ENCODE measurements around the gene SSTR4. TPM values are rescaled to one million over a fixed set of nuclear protein-coding genes. Genes with fewer than 3 reads are reported as not detected.
"Not testable (repeated sequence)": the region's sequence is repeated elsewhere in the genome, so short reads cannot be mapped to it uniquely, and the experiment has no call there.

The SSTR4 gene
- total RNA-seq, 5 donors from 2014 or later (not counting 1 experiment from before 2014, with no cell fraction given) = not detected

- Mint-ChIP-seq H3K4me3 (no peak overlapping the region), H3K36me3 (no peaks in the 10 kb centered on the region), H3K9me3 (no peaks in the 10 kb centered on the region), H3K4me1 (no peaks in the 10 kb centered on the region), H3K27me3 (no peaks in the 10 kb centered on the region), H3K27ac (no peak overlapping the region)
- H3K27me3 ChIP-seq (replicated peaks in 1 of 2; ENCODE audit: control insufficient read depth in 2 of 2, extremely low read depth in 1 of 2, insufficient read depth in 2 of 2, low read length in 1 of 2) = no peaks in the 10 kb centered on the region
- H3K4me1 ChIP-seq (ENCODE audit: control insufficient read depth in 1 of 2, extremely low read depth in 1 of 2, insufficient read depth in 2 of 2, low read length in 2 of 2) = no peaks in the 10 kb centered on the region
- H3K36me3 ChIP-seq (ENCODE audit: control insufficient read depth in 2 of 2, extremely low read depth in 1 of 2, insufficient read depth in 1 of 2, low read length in 1 of 2) = no peaks in the 10 kb centered on the region
- POLR2A ChIA-PET = no interaction called here
- ATAC-seq (replicated peaks in 1 of 4) (no peak), DNase-seq (no peak)
- no CpG with 5 or more reads among the region's 1 CpG for WGBS (ENCODE audit: insufficient coverage)
- no peaks in the 10 kb centered on the region for H3K9me3 ChIP-seq
- CTCF ChIA-PET = no interaction called here
- no peak overlapping the region for H3K4me3 ChIP-seq (ENCODE audit: control insufficient read depth in 1 of 2, extremely low read depth in 1 of 2, low read length in 1 of 2)
- H3K27ac ChIP-seq (ENCODE audit: low read length) = no peak overlapping the region
These were observed 13.6 kb upstream of the SSTR4 start for GRCh38 chr20:23021541-23021940.

DNA sequence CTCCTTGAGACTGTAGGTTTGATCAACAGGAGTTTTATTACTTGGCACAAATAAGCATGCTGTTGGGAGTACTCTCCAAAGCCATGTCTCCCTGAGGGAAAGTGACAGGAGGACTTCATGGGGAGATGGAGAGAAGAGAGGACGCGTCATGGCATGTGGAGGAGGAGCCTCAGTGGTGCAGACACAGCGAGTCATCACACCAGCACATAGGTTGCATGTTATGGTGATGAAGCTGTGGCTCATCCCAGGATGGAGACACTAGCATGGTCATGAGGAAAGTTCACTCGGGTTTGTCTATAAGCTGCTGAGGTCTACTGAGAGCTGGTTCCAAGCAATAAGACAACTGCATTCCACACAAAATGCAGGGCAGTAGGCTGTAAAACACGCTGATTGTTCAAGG lies 13.2 kb upstream of the SSTR4 start:
- WGBS (ENCODE audit: insufficient coverage) = 65% methylated on average over 4 of the region's 5 CpGs
- H3K27me3 Mint-ChIP-seq = no peaks in the 10 kb centered on the region

GRCh38 chr20:23022849-23023248 lies 12.3 kb upstream of the SSTR4 start:
- Mint-ChIP-seq H3K4me3 (no peak overlapping the region), H3K36me3 (no peaks in the 10 kb centered on the region), H3K27me3 (no peaks in the 10 kb centered on the region), H3K4me1 (no peaks in the 10 kb centered on the region), H3K27ac (no peak overlapping the region), H3K9me3 (no peaks in the 10 kb centered on the region)
- Histone ChIP-seq H3K9me3 (no peaks in the 10 kb centered on the region), H3K27me3 (replicated peaks in 1 of 2; ENCODE audit: control insufficient read depth in 2 of 2, extremely low read depth in 1 of 2, insufficient read depth in 2 of 2, low read length in 1 of 2) (no peaks in the 10 kb centered on the region), H3K4me1 (ENCODE audit: control insufficient read depth in 1 of 2, extremely low read depth in 1 of 2, insufficient read depth in 2 of 2, low read length in 2 of 2) (no peaks in the 10 kb centered on the region), H3K27ac (ENCODE audit: low read length) (no peak overlapping the region), H3K4me3 (ENCODE audit: control insufficient read depth in 1 of 2, extremely low read depth in 1 of 2, low read length in 1 of 2) (no peak overlapping the region), H3K36me3 (ENCODE audit: control insufficient read depth in 2 of 2, extremely low read depth in 1 of 2, insufficient read depth in 1 of 2, low read length in 1 of 2) (no peaks in the 10 kb centered on the region)
- ATAC-seq (replicated peaks in 1 of 4) = no peak
- no peak for DNase-seq
- POLR2A ChIA-PET = no interaction called here
- CTCF ChIA-PET = no interaction called here
- 92% methylated on average over 2 of the region's 4 CpGs for WGBS (ENCODE audit: insufficient coverage)

More for the DNA sequence above, 13.2 kb upstream of the SSTR4 start:
- Mint-ChIP-seq H3K9me3 (no peaks in the 10 kb centered on the region), H3K4me3 (no peak overlapping the region), H3K27ac (no peak overlapping the region), H3K36me3 (no peaks in the 10 kb centered on the region), H3K4me1 (no peaks in the 10 kb centered on the region)
- ChIA-PET POLR2A (no interaction called here), CTCF (no interaction called here)
- Histone ChIP-seq H3K9me3 (no peaks in the 10 kb centered on the region), H3K4me1 (ENCODE audit: control insufficient read depth in 1 of 2, extremely low read depth in 1 of 2, insufficient read depth in 2 of 2, low read length in 2 of 2) (no peaks in the 10 kb centered on the region), H3K27ac (ENCODE audit: low read length) (no peak overlapping the region), H3K27me3 (replicated peaks in 1 of 2; ENCODE audit: control insufficient read depth in 2 of 2, extremely low read depth in 1 of 2, insufficient read depth in 2 of 2, low read length in 1 of 2) (no peaks in the 10 kb centered on the region), H3K4me3 (ENCODE audit: control insufficient read depth in 1 of 2, extremely low read depth in 1 of 2, low read length in 1 of 2) (no peak overlapping the region), H3K36me3 (ENCODE audit: control insufficient read depth in 2 of 2, extremely low read depth in 1 of 2, insufficient read depth in 1 of 2, low read length in 1 of 2) (no peaks in the 10 kb centered on the region)
- no peak for ATAC-seq (replicated peaks in 1 of 4)
- DNase-seq = no peak

DNA sequence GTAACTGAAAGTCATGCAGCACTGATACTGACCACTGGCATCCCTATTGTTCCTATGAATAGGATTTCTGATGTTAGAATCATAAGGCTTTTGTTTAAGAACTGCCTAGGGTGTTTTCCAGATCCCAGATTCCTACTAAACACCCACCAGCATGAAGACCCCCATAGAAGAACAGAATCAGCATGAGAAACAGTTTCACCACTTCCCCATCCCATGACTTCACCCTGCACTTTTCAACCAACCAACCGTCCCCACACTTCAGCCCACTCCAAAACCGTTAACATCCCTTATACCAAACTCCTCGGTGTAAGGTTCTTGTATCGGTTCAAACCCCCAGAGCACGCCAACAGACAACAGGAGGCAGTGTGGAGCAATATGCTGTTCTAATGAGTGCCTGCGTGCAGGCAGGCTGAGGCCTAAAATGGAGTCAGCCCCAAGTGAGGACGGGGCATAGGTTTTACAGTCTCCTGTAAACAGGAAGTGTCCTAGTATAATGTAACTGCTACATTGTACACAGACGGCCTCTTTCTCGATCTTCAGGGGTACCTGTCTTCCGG lies 11.4 kb upstream of the SSTR4 start:
- no peak for ATAC-seq (replicated peaks in 1 of 4)
- Histone ChIP-seq H3K36me3 (ENCODE audit: control insufficient read depth in 2 of 2, extremely low read depth in 1 of 2, insufficient read depth in 1 of 2, low read length in 1 of 2) (no peaks in the 10 kb centered on the region), H3K4me3 (ENCODE audit: control insufficient read depth in 1 of 2, extremely low read depth in 1 of 2, low read length in 1 of 2) (no peak overlapping the region), H3K27me3 (replicated peaks in 1 of 2; ENCODE audit: control insufficient read depth in 2 of 2, extremely low read depth in 1 of 2, insufficient read depth in 2 of 2, low read length in 1 of 2) (no peaks in the 10 kb centered on the region), H3K9me3 (no peaks in the 10 kb centered on the region), H3K27ac (ENCODE audit: low read length) (no peak overlapping the region), H3K4me1 (ENCODE audit: control insufficient read depth in 1 of 2, extremely low read depth in 1 of 2, insufficient read depth in 2 of 2, low read length in 2 of 2) (no peaks in the 10 kb centered on the region)
- H3K36me3 Mint-ChIP-seq = no peaks in the 10 kb centered on the region
- no peak for DNase-seq
- 91% methylated on average over 4 of the region's 10 CpGs for WGBS (ENCODE audit: insufficient coverage)
- H3K9me3 Mint-ChIP-seq = no peaks in the 10 kb centered on the region
- no peaks in the 10 kb centered on the region for H3K4me1 Mint-ChIP-seq
- H3K27me3 Mint-ChIP-seq = no peaks in the 10 kb centered on the region
- ChIA-PET CTCF (no interaction called here), POLR2A (no interaction called here)
- no peak overlapping the region for H3K4me3 Mint-ChIP-seq
- H3K27ac Mint-ChIP-seq = no peak overlapping the region

- Histone ChIP-seq H3K4me3 (ENCODE audit: control insufficient read depth in 1 of 2, extremely low read depth in 1 of 2, low read length in 1 of 2) (no peak overlapping the region), H3K36me3 (ENCODE audit: control insufficient read depth in 2 of 2, extremely low read depth in 1 of 2, insufficient read depth in 1 of 2, low read length in 1 of 2) (no peaks in the 10 kb centered on the region), H3K27ac (ENCODE audit: low read length) (no peak overlapping the region), H3K4me1 (ENCODE audit: control insufficient read depth in 1 of 2, extremely low read depth in 1 of 2, insufficient read depth in 2 of 2, low read length in 2 of 2) (no peaks in the 10 kb centered on the region), H3K27me3 (replicated peaks in 1 of 2; ENCODE audit: control insufficient read depth in 2 of 2, extremely low read depth in 1 of 2, insufficient read depth in 2 of 2, low read length in 1 of 2) (no peaks in the 10 kb centered on the region), H3K9me3 (no peaks in the 10 kb centered on the region)
- ChIA-PET CTCF (no interaction called here), POLR2A (no interaction called here)
- Mint-ChIP-seq H3K4me3 (no peak overlapping the region), H3K27me3 (no peaks in the 10 kb centered on the region), H3K9me3 (no peaks in the 10 kb centered on the region), H3K4me1 (no peaks in the 10 kb centered on the region), H3K27ac (no peak overlapping the region), H3K36me3 (no peaks in the 10 kb centered on the region)
- DNase-seq = no peak
- no CpG with 5 or more reads among the region's 3 CpGs for WGBS (ENCODE audit: insufficient coverage)
- no peak for ATAC-seq (replicated peaks in 1 of 4)
These were observed 10.4 kb upstream of the SSTR4 start for GRCh38 chr20:23024701-23025100.

DNA sequence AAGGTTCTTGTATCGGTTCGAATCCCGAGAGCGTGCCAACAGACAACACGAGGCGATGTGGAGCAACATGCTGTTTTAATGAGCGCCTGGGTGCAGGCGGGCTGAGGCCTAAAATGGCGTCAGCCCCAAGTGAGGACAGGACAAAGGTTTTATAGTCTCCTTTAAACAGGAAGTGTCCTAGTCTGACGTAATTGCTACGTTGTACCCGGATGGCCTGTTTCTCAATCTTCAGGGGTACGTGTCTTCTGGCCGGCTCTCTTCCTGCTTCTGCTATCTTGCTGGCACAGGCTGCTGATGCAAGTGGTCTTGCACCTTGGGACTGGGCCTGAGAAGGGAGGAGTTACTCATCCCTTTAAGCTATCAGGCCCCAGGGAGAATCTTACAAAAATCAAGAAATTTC lies 9.6 kb upstream of the SSTR4 start:
- CTCF ChIA-PET; H3K27ac Mint-ChIP-seq; POLR2A ChIA-PET; H3K4me3 ChIP-seq (ENCODE audit: control insufficient read depth in 1 of 2, extremely low read depth in 1 of 2, low read length in 1 of 2); H3K4me3 Mint-ChIP-seq; H3K9me3 ChIP-seq; H3K9me3 Mint-ChIP-seq; H3K27me3 ChIP-seq (replicated peaks in 1 of 2; ENCODE audit: control insufficient read depth in 2 of 2, extremely low read depth in 1 of 2, insufficient read depth in 2 of 2, low read length in 1 of 2); H3K36me3 ChIP-seq (ENCODE audit: control insufficient read depth in 2 of 2, extremely low read depth in 1 of 2, insufficient read depth in 1 of 2, low read length in 1 of 2); H3K27ac ChIP-seq (ENCODE audit: low read length); ATAC-seq (replicated peaks in 1 of 4); H3K4me1 Mint-ChIP-seq; H3K36me3 Mint-ChIP-seq; H3K27me3 Mint-ChIP-seq; H3K4me1 ChIP-seq (ENCODE audit: control insufficient read depth in 1 of 2, extremely low read depth in 1 of 2, insufficient read depth in 2 of 2, low read length in 2 of 2): not testable (repeated sequence)
- DNase-seq = peak in 1 of 35 experiments; percentile 20
- WGBS (ENCODE audit: insufficient coverage) = 82% methylated on average over 11 of the region's 14 CpGs

- 27% methylated on average over 1 of the region's 1 CpG for WGBS (ENCODE audit: insufficient coverage)
- H3K9me3 ChIP-seq = no peaks in the 10 kb centered on the region
- no peak overlapping the region for H3K27ac ChIP-seq (ENCODE audit: low read length)
- CTCF ChIA-PET = no interaction called here
- no peak for ATAC-seq (replicated peaks in 1 of 4)
- no peak for DNase-seq
- Mint-ChIP-seq H3K9me3 (no peaks in the 10 kb centered on the region), H3K27me3 (peaks cover 0 to 9% of the 10 kb centered on the region in 2 donors), H3K36me3 (no peaks in the 10 kb centered on the region), H3K27ac (no peak overlapping the region), H3K4me3 (no peak overlapping the region), H3K4me1 (no peaks in the 10 kb centered on the region)
- peaks cover 0 to 5% of the 10 kb centered on the region in 2 experiments for H3K27me3 ChIP-seq (replicated peaks in 1 of 2; ENCODE audit: control insufficient read depth in 2 of 2, extremely low read depth in 1 of 2, insufficient read depth in 2 of 2, low read length in 1 of 2)
- no peaks in the 10 kb centered on the region for H3K4me1 ChIP-seq (ENCODE audit: control insufficient read depth in 1 of 2, extremely low read depth in 1 of 2, insufficient read depth in 2 of 2, low read length in 2 of 2)
- no peak overlapping the region for H3K4me3 ChIP-seq (ENCODE audit: control insufficient read depth in 1 of 2, extremely low read depth in 1 of 2, low read length in 1 of 2)
- POLR2A ChIA-PET = no interaction called here
- H3K36me3 ChIP-seq (ENCODE audit: control insufficient read depth in 2 of 2, extremely low read depth in 1 of 2, insufficient read depth in 1 of 2, low read length in 1 of 2) = no peaks in the 10 kb centered on the region
These were observed 7.4 kb upstream of the SSTR4 start for GRCh38 chr20:23027721-23028120.

All from T-cell (primary cell).